A549 (cell line): Measurements from ENCODE around the gene EIF5A2. TPM values are rescaled to one million over a fixed set of nuclear protein-coding genes. Genes with fewer than 3 reads are reported as not detected.
A peak's percentile ranks its signal among the peaks of the same experiment; 100 is the strongest.

Source experiments
- ATOH8 ChIP-seq: fragments of 250-450 bp; sonication (Bioruptor Pico); IDR thresholded peaks from 2 replicates; pipeline ENCODE4 v1.5.0; 2020; ENCODE audit warnings: low read depth, mild to moderate bottlenecking, moderate library complexity
- BHLHE40 ChIP-seq: IDR thresholded peaks from 2 replicates; pipeline ENCODE4 v1.6.1; 2012; ENCODE audit warnings: low read depth, low read length, inconsistent platforms
- CBX8 ChIP-seq: fragments of 200-600 bp; sonication (generic); IDR thresholded peaks from 2 replicates; pipeline ENCODE4 v1.6.1; 2016
- CEBPB ChIP-seq, 2 experiments: fragments of >200 bp in 1 of 2; sonication (Bioruptor Twin) in 1 of 2; formaldehyde crosslinking in 1 of 2; IDR thresholded peaks; 2 replicates each; pipeline ENCODE4 v1.6.1; 2012 to 2016
- CHD2 ChIP-seq: fragments of 150-350 bp; IDR thresholded peaks from 2 replicates; pipeline ENCODE4 v1.6.1; 2014; ENCODE audit warnings: low read length; ENCODE audit not compliant: partially characterized antibody
- CHD4 ChIP-seq: fragments of 200-600 bp; sonication (generic); IDR thresholded peaks from 2 replicates; pipeline ENCODE4 v1.6.1; 2016; ENCODE audit warnings: antibody characterized with exemption, mild to moderate bottlenecking, borderline replicate concordance
- CTCF ChIP-seq: fragments of >200 bp; sonication (Bioruptor Twin); formaldehyde crosslinking; IDR thresholded peaks from 3 replicates; pipeline ENCODE4 v1.5.1; 2016
- EHF ChIP-seq: fragments of 250-450 bp; sonication (Bioruptor Pico); IDR thresholded peaks from 2 replicates; pipeline ENCODE4 v1.5.0; 2020; ENCODE audit warnings: mild to moderate bottlenecking
- EHMT2 ChIP-seq: fragments of 200-600 bp; sonication (generic); IDR thresholded peaks from 2 replicates; pipeline ENCODE4 v1.6.1; 2016; ENCODE audit warnings: antibody characterized with exemption, low read depth, mild to moderate bottlenecking, moderate library complexity
- EP300 ChIP-seq, 2 experiments: fragments of >200 bp; sonication (Bioruptor Twin); formaldehyde crosslinking; IDR thresholded peaks; 2 replicates in 1 of 2; 3 replicates in 1 of 2; pipeline ENCODE4 v1.6.1; 2016 to 2017
- ESRRA ChIP-seq: fragments of 150-350 bp; IDR thresholded peaks from 2 replicates; pipeline ENCODE4 v1.6.1; 2014; ENCODE audit warnings: mild to moderate bottlenecking, low read length, borderline replicate concordance
- FOSB ChIP-seq: fragments of 250-450 bp; sonication (Bioruptor Pico); IDR thresholded peaks from 2 replicates; pipeline ENCODE4 v1.5.0; 2020; ENCODE audit warnings: mild to moderate bottlenecking, moderate library complexity
- FOXS1 ChIP-seq: fragments of 250-450 bp; sonication (Bioruptor Pico); IDR thresholded peaks from 2 replicates; pipeline ENCODE4 v1.5.0; 2020; ENCODE audit warnings: mild to moderate bottlenecking, moderate library complexity
- GATA3 ChIP-seq: IDR thresholded peaks from 2 replicates; pipeline ENCODE4 v1.6.1; 2012; ENCODE audit warnings: borderline replicate concordance
- HDAC2 ChIP-seq: fragments of 200-600 bp; sonication (generic); IDR thresholded peaks from 2 replicates; pipeline ENCODE4 v1.6.1; 2016
- HEYL ChIP-seq: fragments of 250-450 bp; sonication (Bioruptor Pico); IDR thresholded peaks from 2 replicates; pipeline ENCODE4 v1.8.0; 2021; ENCODE audit warnings: mild to moderate bottlenecking, moderate library complexity
- HOXA7 ChIP-seq: fragments of 250-450 bp; sonication (Bioruptor Pico); IDR thresholded peaks from 2 replicates; pipeline ENCODE4 v1.5.0; 2020; ENCODE audit warnings: mild to moderate bottlenecking, moderate library complexity
- HOXB5 ChIP-seq: fragments of 250-450 bp; sonication (Bioruptor Pico); IDR thresholded peaks from 2 replicates; pipeline ENCODE4 v1.5.0; 2020; ENCODE audit warnings: mild to moderate bottlenecking, moderate library complexity
- JUN ChIP-seq, 2 experiments: fragments of >200 bp; sonication (Bioruptor Twin); formaldehyde crosslinking; IDR thresholded peaks; 2 replicates in 1 of 2; 3 replicates in 1 of 2; pipeline ENCODE4 v1.6.1; 2016 to 2017
- KDM1A ChIP-seq: fragments of 200-600 bp; sonication (generic); IDR thresholded peaks from 2 replicates; pipeline ENCODE4 v1.6.1; 2016; ENCODE audit warnings: low read depth, mild to moderate bottlenecking
- KDM5A ChIP-seq: fragments of 200-600 bp; sonication (generic); IDR thresholded peaks from 2 replicates; pipeline ENCODE4 v1.6.1; 2016; ENCODE audit warnings: antibody characterized with exemption, mild to moderate bottlenecking
- MAFK ChIP-seq: fragments of 450-650 bp; IDR thresholded peaks from 2 replicates; pipeline ENCODE4 v1.6.1; 2014; ENCODE audit not compliant: partially characterized antibody
- MAZ ChIP-seq: fragments of 150-350 bp; IDR thresholded peaks from 2 replicates; pipeline ENCODE4 v1.6.1; 2014; ENCODE audit warnings: antibody characterized with exemption, low read depth, low read length, borderline replicate concordance
- MYC ChIP-seq: IDR thresholded peaks from 2 replicates; pipeline ENCODE4 v1.6.1; 2012; ENCODE audit warnings: mild to moderate bottlenecking, inconsistent platforms, low read length, improper control_type of control experiment, borderline replicate concordance
- NFE2L2 ChIP-seq: fragments of 150-350 bp; conservative IDR thresholded peaks from 2 replicates; pipeline ENCODE4 v1.6.1; 2014; ENCODE audit warnings: low read length
- NPAS2 ChIP-seq: fragments of 250-450 bp; sonication (Bioruptor Pico); IDR thresholded peaks from 2 replicates; pipeline ENCODE4 v1.8.0; 2022; ENCODE audit warnings: mild to moderate bottlenecking, moderate library complexity, borderline replicate concordance
- PBX3 ChIP-seq: IDR thresholded peaks from 2 replicates; pipeline ENCODE4 v1.6.1; 2012
- POLR2AphosphoS2 ChIP-seq: conservative IDR thresholded peaks from 2 replicates; pipeline ENCODE4 v1.6.1; 2012; ENCODE audit warnings: low read length, improper control_type of control experiment, inconsistent platforms
- RARB ChIP-seq: fragments of 250-450 bp; sonication (Bioruptor Pico); IDR thresholded peaks from 2 replicates; pipeline ENCODE4 v1.8.0; 2021; ENCODE audit warnings: mild to moderate bottlenecking, moderate library complexity
- RCOR1 ChIP-seq: fragments of 150-350 bp; IDR thresholded peaks from 2 replicates; pipeline ENCODE4 v1.6.1; 2014; ENCODE audit warnings: antibody characterized with exemption, low read length, low read depth
- REST ChIP-seq: fragments of 200-600 bp; sonication (generic); IDR thresholded peaks from 2 replicates; pipeline ENCODE4 v1.6.1; 2016; ENCODE audit warnings: antibody characterized with exemption, mild to moderate bottlenecking, moderate library complexity
- SMC3 ChIP-seq: fragments of >200 bp; sonication (Bioruptor Twin); formaldehyde crosslinking; IDR thresholded peaks from 3 replicates; pipeline ENCODE4 v1.6.1; 2018; ENCODE audit warnings: inconsistent platforms
- TFCP2L1 ChIP-seq: fragments of 250-450 bp; sonication (Bioruptor Pico); IDR thresholded peaks from 2 replicates; pipeline ENCODE4 v1.5.0; 2021; ENCODE audit warnings: mild to moderate bottlenecking
- TP53 ChIP-seq: fragments of 250-450 bp; sonication (Bioruptor Pico); IDR thresholded peaks from 2 replicates; pipeline ENCODE4 v1.5.0; 2021; ENCODE audit warnings: mild to moderate bottlenecking, moderate library complexity
- ZC3H11A ChIP-seq: fragments of 450-650 bp; IDR thresholded peaks from 2 replicates; pipeline ENCODE4 v1.6.1; 2014; ENCODE audit warnings: antibody characterized with exemption, mild to moderate bottlenecking
- ZNF302 ChIP-seq: fragments of 250-450 bp; sonication (Bioruptor Pico); IDR thresholded peaks from 2 replicates; pipeline ENCODE4 v1.9.0; 2021; ENCODE audit warnings: inconsistent platforms, mild to moderate bottlenecking, moderate library complexity
- polyA plus RNA-seq, 4 experiments: library from polyadenylated mRNA; depleted of rRNA in 3 of 4; stranded (reverse); fragments of >200 nt; fragmentation: RNase III in 1 of 4; extraction: RNeasy Plus Mini Kit Qiagen cat#74134 plus additional on column Dnase treatment in 1 of 4; gene quantifications; 2 replicates in 3 of 4; 3 replicates in 1 of 4; pipeline ENCODE4 v1.2.3, GENCODE V29; 2011 to 2017

Gene EIF5A2
- polyA plus RNA-seq, 2 of the 4 experiments (the other 2 are of a cell fraction), result 7.9 to 15.2 TPM

- TF ChIP-seq MAZ, result no peak
- no peak for TF ChIP-seq MYC
- TF ChIP-seq CTCF, result no peak
- no peak for TF ChIP-seq BHLHE40
- no peak for TF ChIP-seq ZC3H11A
- TF ChIP-seq EHF (CRISPR knock-in tag), result no peak
- TF ChIP-seq ATOH8 (CRISPR knock-in tag), result no peak
- TF ChIP-seq NFE2L2, result peak; percentile 4; the same call in 1 of the 2 replicates
- no peak for TF ChIP-seq CBX8
- no peak for TF ChIP-seq ESRRA
- no peak for TF ChIP-seq NPAS2
- TF ChIP-seq CHD2, result no peak
- no peak for TF ChIP-seq ZNF302 (CRISPR knock-in tag)
- no peak for TF ChIP-seq CHD4
- TF ChIP-seq KDM1A, result no peak
- no peak for TF ChIP-seq HDAC2
- TF ChIP-seq HEYL, result no peak
- no peak for TF ChIP-seq PBX3
- TF ChIP-seq FOSB (CRISPR knock-in tag), result no peak
- TF ChIP-seq CEBPB (IDR thresholded peaks at IDR 0.05), result peak; percentile 91 to 93
- 0 out of 5 replicates have a peak, but pooled peaks of 1 of the 2 experiments have one; percentile 17 for TF ChIP-seq EP300 (IDR thresholded peaks at IDR 0.05)
- TF ChIP-seq REST, result no peak
- no peak for TF ChIP-seq TP53
- TF ChIP-seq KDM5A, result no peak
- TF ChIP-seq POLR2AphosphoS2, result no peak
- TF ChIP-seq TFCP2L1 (CRISPR knock-in tag), result no peak
- TF ChIP-seq FOXS1 (CRISPR knock-in tag), result no peak
- TF ChIP-seq SMC3, result no peak
- TF ChIP-seq HOXA7 (CRISPR knock-in tag), result no peak
- TF ChIP-seq RCOR1, result no peak
- peak in 1 of 2 experiments; percentile 45; a peak in 2 of 5 replicates for TF ChIP-seq JUN (IDR thresholded peaks at IDR 0.05)
- no peak for TF ChIP-seq RARB (CRISPR knock-in tag)
- TF ChIP-seq HOXB5, result no peak
- TF ChIP-seq GATA3, result peak; percentile 59; the same call in 1 of the 2 replicates
- TF ChIP-seq EHMT2, result no peak
- TF ChIP-seq MAFK, result peak; percentile 60
Measured at GRCh38 chr3:170909129-170909903, 879 bp upstream of the EIF5A2 start (continued).
